Kidney (tissue), 22 donors: Measurements from ENCODE around the gene AEBP1. TPM values are rescaled to one million over a fixed set of nuclear protein-coding genes. Genes with fewer than 3 reads are reported as not detected.

Source experiments
- DNase-seq, 5 donors: peaks; one replicate each; pipeline ENCODE4 v3.0.0-alpha.2; 2013 to 2020
- FAIRE-seq: peaks from 2 replicates; lab custom pipeline; 2012; peaks lifted over from hg19 to GRCh38; lab: Jason Lieb, UNC
- H3K27ac ChIP-seq, 2 donors: one replicate each; pipeline ENCODE4 v1.7.0; 2013; ENCODE audit warnings: low read depth in 2 of 2, low read length in 2 of 2, inconsistent platforms in 1 of 2
- H3K27me3 ChIP-seq: one replicate; pipeline ENCODE4 v1.7.1; 2013; ENCODE audit warnings: low read length, inconsistent platforms; ENCODE audit not compliant: control insufficient read depth, insufficient read depth
- H3K36me3 ChIP-seq, 3 donors: one replicate each; pipeline versions ENCODE4 v1.7.0 to v1.7.1; 2013; ENCODE audit warnings: low read length in 3 of 3, control low read depth in 1 of 3, inconsistent platforms in 1 of 3; ENCODE audit not compliant: insufficient read depth in 3 of 3, control insufficient read depth in 2 of 3
- H3K4me1 ChIP-seq, 3 donors: one replicate each; pipeline versions ENCODE4 v1.7.0 to v1.7.1; 2013; ENCODE audit warnings: low read length in 3 of 3, inconsistent platforms in 1 of 3, low read depth in 1 of 3; ENCODE audit not compliant: control insufficient read depth in 2 of 3, insufficient read depth in 2 of 3
- H3K4me3 ChIP-seq, 3 donors: one replicate each; pipeline versions ENCODE4 v1.7.0 to v1.8.1; 2013; ENCODE audit warnings: low read length in 3 of 3, control low read depth in 1 of 3, inconsistent platforms in 1 of 3
- H3K9ac ChIP-seq, 3 donors: one replicate each; pipeline versions ENCODE4 v1.7.0 to v1.7.1; 2013; ENCODE audit warnings: low read length in 3 of 3, control low read depth in 1 of 3, inconsistent platforms in 1 of 3
- H3K9me3 ChIP-seq, 3 donors: one replicate each; pipeline versions ENCODE4 v1.7.0 to v1.7.1; 2013; ENCODE audit warnings: low read length in 3 of 3, control low read depth in 1 of 3, inconsistent platforms in 1 of 3; ENCODE audit not compliant: control insufficient read depth in 2 of 3, insufficient read depth in 1 of 3
- intact Hi-C: fragments of 100-400 bp; cut with DNase I; formaldehyde crosslinking; loops from one replicate; pipeline ENCODE4 v1.11.1; 2022
- long read RNA-seq, 10 donors: library from polyadenylated mRNA in 1 of 10; unstranded in 1 of 10; transcript quantifications; one replicate each; pipeline ENCODE4 v2.0.0 and lab custom pipeline, GENCODE V29; 2021 to 2026
- polyA plus RNA-seq: library from polyadenylated mRNA; stranded (reverse); fragments of 350-450 nt; fragmentation: Illumina TruSeq; extraction: RNeasy Lipid Tissue Mini Kit (QIAGEN cat#74804); gene quantifications from one replicate; pipeline ENCODE4 v1.2.3, GENCODE V29; 2014; ENCODE audit warnings: low read depth, low replicate concordance; ENCODE audit not compliant: insufficient read depth
- total RNA-seq: library from RNA; stranded (reverse); fragmentation: NEBNext Ultra II Directional; extraction: Animal tissue kit (Norgen Biotek cat#: 25700); gene quantifications from one replicate; pipeline ENCODE4 v1.2.1, GENCODE V29; 2021
- TF ChIP-seq, protein P1 (sequence below): IDR thresholded peaks from 3 replicates; pipeline ENCODE4 v1.5.1; 2012; ENCODE audit warnings: mild to moderate bottlenecking, moderate library complexity, borderline replicate concordance; ENCODE audit not compliant: insufficient read depth; ENCODE audit errors: extremely low read depth
- donor health status: control.
- donor health status: control.
- donor health status: control.
- donor health status: control.
- donor health status: control.
- donor health status: DM: yes; HTN: yes; CAD: no.
- donor health status: Normal renal cell carcinoma (clear cell type).

AEBP1 gene
- total RNA-seq (164 TPM), polyA plus RNA-seq (89.4 TPM)
- long read RNA-seq, donor 1, full-length matches to known transcripts: 7 of 7 reads
- long read RNA-seq, donor 1, partial matches to known transcripts: 0 of 7 reads
- long read RNA-seq, donor 1, other reads (novel, unspliced or antisense): 0 of 7 reads
- long read RNA-seq, donor 2, full-length matches to known transcripts: 2 of 2 reads
- long read RNA-seq, donor 2, partial matches to known transcripts: 0 of 2 reads
- long read RNA-seq, donor 2, other reads (novel, unspliced or antisense): 0 of 2 reads
- long read RNA-seq, donor 3, full-length matches to known transcripts: 2 of 2 reads
- long read RNA-seq, donor 3, partial matches to known transcripts: 0 of 2 reads
- long read RNA-seq, donor 3, other reads (novel, unspliced or antisense): 0 of 2 reads
- long read RNA-seq, donor 4, full-length matches to known transcripts: 6 of 6 reads
- long read RNA-seq, donor 4, partial matches to known transcripts: 0 of 6 reads
- long read RNA-seq, donor 4, other reads (novel, unspliced or antisense): 0 of 6 reads
- long read RNA-seq, donor 5, full-length matches to known transcripts: 1 of 1 reads
- long read RNA-seq, donor 5, partial matches to known transcripts: 0 of 1 reads
- long read RNA-seq, donor 5, other reads (novel, unspliced or antisense): 0 of 1 reads
- long read RNA-seq, donor 6, partial matches to known transcripts: 12 of 12 reads
- long read RNA-seq, donor 6, other reads (novel, unspliced or antisense): 0 of 12 reads
- long read RNA-seq, donor 7, full-length matches to known transcripts: 10 of 58 reads
- long read RNA-seq, donor 7, partial matches to known transcripts: 45 of 58 reads
- long read RNA-seq, donor 7, other reads (novel, unspliced or antisense): 3 of 58 reads
- long read RNA-seq, donor 8, full-length matches to known transcripts: 2 of 118 reads
- long read RNA-seq, donor 8, partial matches to known transcripts: 90 of 118 reads
- long read RNA-seq, donor 8, other reads (novel, unspliced or antisense): 26 of 118 reads
- long read RNA-seq, donor 9, full-length matches to known transcripts: 1 of 1 reads
- long read RNA-seq, donor 9, partial matches to known transcripts: 0 of 1 reads
- long read RNA-seq, donor 9, other reads (novel, unspliced or antisense): 0 of 1 reads
- long read RNA-seq, donor 10, full-length matches to known transcripts: 3 of 3 reads
- long read RNA-seq, donor 10, partial matches to known transcripts: 0 of 3 reads
- long read RNA-seq, donor 10, other reads (novel, unspliced or antisense): 0 of 3 reads

DNA sequence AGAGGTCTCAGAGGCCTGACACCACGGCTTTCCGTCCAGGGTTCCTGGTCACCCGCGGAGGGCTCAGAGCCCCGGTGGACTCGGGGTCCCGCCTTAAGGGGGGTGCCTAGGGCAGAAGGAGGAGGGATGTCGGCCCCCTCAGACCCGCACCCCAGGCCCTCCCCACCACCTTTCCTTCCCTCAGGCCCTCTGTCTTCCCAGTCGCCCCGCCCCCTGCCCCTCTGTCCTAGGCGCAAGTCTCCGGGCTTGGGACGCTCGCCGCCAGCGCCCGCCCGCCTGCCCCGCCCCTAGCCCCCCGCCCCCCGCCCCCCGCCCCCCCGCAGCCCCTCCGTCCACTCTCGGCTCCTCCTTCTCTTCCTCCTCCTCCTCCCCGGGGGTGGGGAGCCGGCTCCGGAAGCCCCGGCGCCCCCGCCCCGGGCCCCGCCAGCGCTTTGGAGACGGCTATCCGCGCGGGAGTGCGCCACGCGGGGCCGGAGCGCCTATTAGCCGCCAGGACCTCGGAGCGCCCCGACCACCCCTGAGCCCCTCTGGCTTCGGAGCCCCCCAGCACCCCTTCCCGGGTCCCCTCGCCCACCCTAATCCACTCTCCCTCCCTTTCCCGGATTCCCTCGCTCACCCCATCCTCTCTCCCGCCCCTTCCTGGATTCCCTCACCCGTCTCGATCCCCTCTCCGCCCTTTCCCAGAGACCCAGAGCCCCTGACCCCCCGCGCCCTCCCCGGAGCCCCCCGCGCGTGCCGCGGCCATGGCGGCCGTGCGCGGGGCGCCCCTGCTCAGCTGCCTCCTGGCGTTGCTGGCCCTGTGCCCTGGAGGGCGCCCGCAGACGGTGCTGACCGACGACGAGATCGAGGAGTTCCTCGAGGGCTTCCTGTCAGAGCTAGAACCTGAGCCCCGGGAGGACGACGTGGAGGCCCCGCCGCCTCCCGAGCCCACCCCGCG is at the start of gene AEBP1:
AEBP1 (plus strand) TSS at position 423 of the 937 bp plus-strand sequence; CDS start at position 744, 321 bp downstream.
- peak within 1 kb of the TSS in 2 of 3 donors; percentile 29 to 44 for H3K9ac ChIP-seq

DNA sequence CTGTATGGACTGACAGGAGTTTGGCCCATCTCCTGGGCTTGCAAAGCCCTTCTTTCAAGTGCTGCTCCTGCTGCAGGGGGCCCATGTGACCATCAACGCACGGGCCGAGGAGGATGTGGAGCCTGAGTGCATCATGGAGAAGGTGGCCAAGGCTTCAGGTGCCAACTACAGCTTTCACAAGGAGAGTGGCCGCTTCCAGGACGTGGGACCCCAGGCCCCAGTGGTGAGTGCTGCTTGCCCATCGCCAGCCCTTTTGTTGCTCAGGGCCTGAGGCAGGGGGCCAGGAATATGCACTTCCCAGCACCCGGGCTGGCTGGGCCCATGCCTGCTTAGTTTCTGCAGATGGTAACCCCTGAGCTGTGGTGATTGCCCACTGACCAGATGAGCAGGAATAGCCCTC is 47.5 kb upstream of the AEBP1 start:
- peak in 2 of 5 donors; percentile 13 to 55 for DNase-seq
- Histone ChIP-seq H3K4me1 (no peaks in the 10 kb centered on the region), H3K27ac (no peak overlapping the region), H3K27me3 (no peaks in the 10 kb centered on the region), H3K4me3 (no peak overlapping the region), H3K36me3 (peaks cover 4 to 51% (median 47%) of the 10 kb centered on the region in 3 donors), H3K9ac (no peak overlapping the region), H3K9me3 (no peaks in the 10 kb centered on the region)
- TF ChIP-seq, protein P1, sequence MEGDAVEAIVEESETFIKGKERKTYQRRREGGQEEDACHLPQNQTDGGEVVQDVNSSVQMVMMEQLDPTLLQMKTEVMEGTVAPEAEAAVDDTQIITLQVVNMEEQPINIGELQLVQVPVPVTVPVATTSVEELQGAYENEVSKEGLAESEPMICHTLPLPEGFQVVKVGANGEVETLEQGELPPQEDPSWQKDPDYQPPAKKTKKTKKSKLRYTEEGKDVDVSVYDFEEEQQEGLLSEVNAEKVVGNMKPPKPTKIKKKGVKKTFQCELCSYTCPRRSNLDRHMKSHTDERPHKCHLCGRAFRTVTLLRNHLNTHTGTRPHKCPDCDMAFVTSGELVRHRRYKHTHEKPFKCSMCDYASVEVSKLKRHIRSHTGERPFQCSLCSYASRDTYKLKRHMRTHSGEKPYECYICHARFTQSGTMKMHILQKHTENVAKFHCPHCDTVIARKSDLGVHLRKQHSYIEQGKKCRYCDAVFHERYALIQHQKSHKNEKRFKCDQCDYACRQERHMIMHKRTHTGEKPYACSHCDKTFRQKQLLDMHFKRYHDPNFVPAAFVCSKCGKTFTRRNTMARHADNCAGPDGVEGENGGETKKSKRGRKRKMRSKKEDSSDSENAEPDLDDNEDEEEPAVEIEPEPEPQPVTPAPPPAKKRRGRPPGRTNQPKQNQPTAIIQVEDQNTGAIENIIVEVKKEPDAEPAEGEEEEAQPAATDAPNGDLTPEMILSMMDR: no peak
- intact Hi-C loops: no loop called here
- FAIRE-seq: no peak

More for the DNA sequence above, at the start of gene AEBP1:
- H3K27ac ChIP-seq: peak within 1 kb of the TSS; percentile 62 to 80
- no peaks in the 10 kb centered on the region for H3K27me3 ChIP-seq
- TF ChIP-seq, protein P1: no peak
- FAIRE-seq: no peak
- no peaks in the 10 kb centered on the region for H3K36me3 ChIP-seq
- intact Hi-C loops: no loop called here
- H3K4me3 ChIP-seq: peak within 1 kb of the TSS; percentile 49 to 63 (median 62)
- DNase-seq: peak; percentile 53 to 86 (median 79)
- H3K4me1 ChIP-seq: peaks cover 0 to 5% (median 5%) of the 10 kb centered on the region in 3 donors
- H3K9me3 ChIP-seq: no peaks in the 10 kb centered on the region
